ENCODE results near the gene NTNG2. TPM values are rescaled to one million over a fixed set of nuclear protein-coding genes. Genes with fewer than 3 reads are reported as not detected.

Gene NTNG2
- polyA plus RNA-seq, 4 donors: 0.17 to 0.64 (median 0.24) TPM

- no peak for DNase-seq (ENCODE audit: low read depth in 4 of 4, low spot score in 3 of 4)
Observed at GRCh38 chr9:132146039-132146438, 15.8 kb upstream of the NTNG2 start.

- no peak for DNase-seq (ENCODE audit: low read depth in 4 of 4, low spot score in 3 of 4)
Observed at GRCh38 chr9:132146575-132146974, 15.3 kb upstream of the NTNG2 start.

GRCh38 chr9:132147331-132147730 is 14.5 kb upstream of the NTNG2 start:
- no peak for DNase-seq (ENCODE audit: low read depth in 4 of 4, low spot score in 3 of 4)

GRCh38 chr9:132147839-132148238 is 14.0 kb upstream of the NTNG2 start:
- no peak for DNase-seq (ENCODE audit: low read depth in 4 of 4, low spot score in 3 of 4)

GRCh38 chr9:132150256-132150655 is 11.6 kb upstream of the NTNG2 start:
- no peak for DNase-seq (ENCODE audit: low read depth in 4 of 4, low spot score in 3 of 4)

GRCh38 chr9:132151118-132151517 is 10.7 kb upstream of the NTNG2 start:
- no peak for DNase-seq (ENCODE audit: low read depth in 4 of 4, low spot score in 3 of 4)

- no peak for DNase-seq (ENCODE audit: low read depth in 4 of 4, low spot score in 3 of 4)
Observed at GRCh38 chr9:132152231-132152630, 9.6 kb upstream of the NTNG2 start.

- no peak for DNase-seq (ENCODE audit: low read depth in 4 of 4, low spot score in 3 of 4)
Observed at GRCh38 chr9:132154863-132155567, 6.8 kb upstream of the NTNG2 start.

GRCh38 chr9:132155568-132155895 is 6.3 kb upstream of the NTNG2 start:
- DNase-seq (ENCODE audit: low read depth in 4 of 4, low spot score in 3 of 4): no peak

- DNase-seq (ENCODE audit: low read depth in 4 of 4, low spot score in 3 of 4): no peak
Observed at GRCh38 chr9:132156262-132156661, 5.6 kb upstream of the NTNG2 start.

GRCh38 chr9:132157347-132158116 is 4.3 kb upstream of the NTNG2 start:
- no peak for DNase-seq (ENCODE audit: low read depth in 4 of 4, low spot score in 3 of 4)

GRCh38 chr9:132160802-132161742 is 786 bp upstream of the NTNG2 start:
- DNase-seq (ENCODE audit: low read depth in 4 of 4, low spot score in 3 of 4): no peak

- no peak for DNase-seq (ENCODE audit: low read depth in 4 of 4, low spot score in 3 of 4)
Observed at GRCh38 chr9:132162764-132163456, 1.1 kb downstream of the NTNG2 start.

- no peak for DNase-seq (ENCODE audit: low read depth in 4 of 4, low spot score in 3 of 4)
Observed at GRCh38 chr9:132163457-132163875, 1.6 kb downstream of the NTNG2 start.

- no peak for DNase-seq (ENCODE audit: low read depth in 4 of 4, low spot score in 3 of 4)
Observed at GRCh38 chr9:132163876-132164603, 2.2 kb downstream of the NTNG2 start.

GRCh38 chr9:132164604-132165362 is 2.9 kb downstream of the NTNG2 start:
- DNase-seq (ENCODE audit: low read depth in 4 of 4, low spot score in 3 of 4): no peak

GRCh38 chr9:132166599-132166998 is 4.7 kb downstream of the NTNG2 start:
- no peak for DNase-seq (ENCODE audit: low read depth in 4 of 4, low spot score in 3 of 4)

GRCh38 chr9:132167192-132167591 is 5.3 kb downstream of the NTNG2 start:
- no peak for DNase-seq (ENCODE audit: low read depth in 4 of 4, low spot score in 3 of 4)

- DNase-seq (ENCODE audit: low read depth in 4 of 4, low spot score in 3 of 4): no peak
Observed at GRCh38 chr9:132168347-132168746, 6.5 kb downstream of the NTNG2 start.

Measured in right renal pelvis (tissue), 4 donors.